ENCODE data around the gene RAP1B. TPM values are rescaled to one million over a fixed set of nuclear protein-coding genes. Genes with fewer than 3 reads are reported as not detected.

Gene RAP1B
- total and polyA plus RNA-seq, 2 of the 4 experiments (the other 2 are of a cell fraction), result 159 to 200 TPM

- H4K5ac ChIP-seq (ENCODE audit: low read depth, low read length), result no peak overlapping the region
- CTCF ChIA-PET, result no interaction called here
- in situ Hi-C loops (cut with MboI; ENCODE audit: low sequenced_read_pairs), result no loop called here
- H3K9ac ChIP-seq (ENCODE audit: low read depth, low read length), result no peak overlapping the region
- no peak overlapping the region for H2BK20ac ChIP-seq (ENCODE audit: low read depth, low read length)
- no peaks in the 10 kb centered on the region for H3K4me1 ChIP-seq (ENCODE audit: control insufficient read depth, insufficient read depth, low read length)
- no peak overlapping the region for H3K4me2 ChIP-seq (ENCODE audit: low read depth, low read length)
- H2AK9ac ChIP-seq (replicated peaks; ENCODE audit: low read depth, low read length, poor library complexity), result no peak overlapping the region
- H4K8ac ChIP-seq (ENCODE audit: low read depth in 2 of 2, low read length in 2 of 2), result no peak overlapping the region
- H2BK120ac ChIP-seq (ENCODE audit: low read depth, low read length), result no peak overlapping the region
- H2AK5ac ChIP-seq (ENCODE audit: low read depth, low read length), result no peak overlapping the region
- 86% methylated on average over 1 of the region's 3 CpGs; no CpG with 5 or more reads in 1 of the 2 experiments for WGBS, 2 experiments (ENCODE audit: extremely low coverage in 2 of 2, insufficient read length in 1 of 2)
- H4K91ac ChIP-seq (ENCODE audit: insufficient read depth, low read depth, low read length), result no peak overlapping the region
- no peak overlapping the region for H3K18ac ChIP-seq (ENCODE audit: low read depth, low read length)
- no peak overlapping the region for H3K27ac ChIP-seq (ENCODE audit: insufficient read depth, low read length)
- H3K9me1 ChIP-seq (ENCODE audit: insufficient read depth, low read length), result no peaks in the 10 kb centered on the region
- no peaks in the 10 kb centered on the region for H3K79me1 ChIP-seq (ENCODE audit: low read depth in 1 of 2, low read length in 2 of 2)
- no peak overlapping the region for H3K4me3 ChIP-seq (ENCODE audit: insufficient read depth, low read depth, low read length)
- no peak for TF ChIP-seq SMC3 (IDR thresholded peaks at IDR 0.05; ENCODE audit: low read depth, low read length)
- TF ChIP-seq MAZ (IDR thresholded peaks at IDR 0.05; ENCODE audit: borderline replicate concordance, low read depth, low read length), result no peak
- no peak for TF ChIP-seq USF2 (IDR thresholded peaks at IDR 0.05; ENCODE audit: low read depth, low read length)
- TF ChIP-seq POLR2A (IDR thresholded peaks at IDR 0.05; ENCODE audit: low read depth, low read length), result no peak
- no peak for TF ChIP-seq CEBPB (IDR thresholded peaks at IDR 0.05; ENCODE audit: low read depth, low read length)
- no peak for TF ChIP-seq CHD1 (IDR thresholded peaks at IDR 0.05; ENCODE audit: low read depth, low read length)
- TF ChIP-seq, protein P1, sequence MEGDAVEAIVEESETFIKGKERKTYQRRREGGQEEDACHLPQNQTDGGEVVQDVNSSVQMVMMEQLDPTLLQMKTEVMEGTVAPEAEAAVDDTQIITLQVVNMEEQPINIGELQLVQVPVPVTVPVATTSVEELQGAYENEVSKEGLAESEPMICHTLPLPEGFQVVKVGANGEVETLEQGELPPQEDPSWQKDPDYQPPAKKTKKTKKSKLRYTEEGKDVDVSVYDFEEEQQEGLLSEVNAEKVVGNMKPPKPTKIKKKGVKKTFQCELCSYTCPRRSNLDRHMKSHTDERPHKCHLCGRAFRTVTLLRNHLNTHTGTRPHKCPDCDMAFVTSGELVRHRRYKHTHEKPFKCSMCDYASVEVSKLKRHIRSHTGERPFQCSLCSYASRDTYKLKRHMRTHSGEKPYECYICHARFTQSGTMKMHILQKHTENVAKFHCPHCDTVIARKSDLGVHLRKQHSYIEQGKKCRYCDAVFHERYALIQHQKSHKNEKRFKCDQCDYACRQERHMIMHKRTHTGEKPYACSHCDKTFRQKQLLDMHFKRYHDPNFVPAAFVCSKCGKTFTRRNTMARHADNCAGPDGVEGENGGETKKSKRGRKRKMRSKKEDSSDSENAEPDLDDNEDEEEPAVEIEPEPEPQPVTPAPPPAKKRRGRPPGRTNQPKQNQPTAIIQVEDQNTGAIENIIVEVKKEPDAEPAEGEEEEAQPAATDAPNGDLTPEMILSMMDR (conservative IDR thresholded peaks at IDR 0.05; ENCODE audit: low read depth, low read length), result no peak
- no peak for TF ChIP-seq NFE2L2 (IDR thresholded peaks at IDR 0.05; ENCODE audit: low read depth, low read length)
- TF ChIP-seq MXI1 (IDR thresholded peaks at IDR 0.05; ENCODE audit: borderline replicate concordance, low read depth, low read length), result no peak
- no peak for TF ChIP-seq BHLHE40 (IDR thresholded peaks at IDR 0.05; ENCODE audit: low read depth, low read length)
- TF ChIP-seq RCOR1 (IDR thresholded peaks at IDR 0.05; ENCODE audit: insufficient replicate concordance, low read length), result no peak
- TF ChIP-seq, protein P2, sequence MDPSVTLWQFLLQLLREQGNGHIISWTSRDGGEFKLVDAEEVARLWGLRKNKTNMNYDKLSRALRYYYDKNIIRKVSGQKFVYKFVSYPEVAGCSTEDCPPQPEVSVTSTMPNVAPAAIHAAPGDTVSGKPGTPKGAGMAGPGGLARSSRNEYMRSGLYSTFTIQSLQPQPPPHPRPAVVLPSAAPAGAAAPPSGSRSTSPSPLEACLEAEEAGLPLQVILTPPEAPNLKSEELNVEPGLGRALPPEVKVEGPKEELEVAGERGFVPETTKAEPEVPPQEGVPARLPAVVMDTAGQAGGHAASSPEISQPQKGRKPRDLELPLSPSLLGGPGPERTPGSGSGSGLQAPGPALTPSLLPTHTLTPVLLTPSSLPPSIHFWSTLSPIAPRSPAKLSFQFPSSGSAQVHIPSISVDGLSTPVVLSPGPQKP (IDR thresholded peaks at IDR 0.05; ENCODE audit: borderline replicate concordance, low read depth, low read length), result no peak
- no peak overlapping the region for H3K4ac ChIP-seq (ENCODE audit: low read depth, low read length)
- no peak for ATAC-seq (ENCODE audit: low read depth)
- intact Hi-C loops (cut with micrococcal nuclease), result no loop called here
- H3K9me3 ChIP-seq (ENCODE audit: control insufficient read depth, insufficient read depth, low read length), result peaks cover 8% of the 10 kb centered on the region
- H2BK15ac ChIP-seq (ENCODE audit: low read depth, low read length), result no peak overlapping the region
- BruUV-seq (replicated peaks), result no TSS peak
- H2AFZ ChIP-seq (replicated peaks; ENCODE audit: low read length, poor library complexity), result no peak overlapping the region
- POLR2A ChIA-PET (ENCODE audit: unreplicated experiment), result interaction anchor here (0.7 kb wide), 1 partner anchor 669 kb away, joined by 17 read pairs; no protein-coding TSS in a partner anchor
- no peaks in the 10 kb centered on the region for H3K36me3 ChIP-seq (ENCODE audit: control insufficient read depth, insufficient read depth, low read length)
- DNase-seq, result no peak
- no peak overlapping the region for H3K14ac ChIP-seq (replicated peaks; ENCODE audit: low read depth, low read length)
- no peaks in the 10 kb centered on the region for H4K20me1 ChIP-seq (ENCODE audit: insufficient read depth, low read length)
- no peak overlapping the region for H2BK5ac ChIP-seq (ENCODE audit: low read depth, low read length, poor library complexity, severe bottlenecking)
- H3K23ac ChIP-seq (ENCODE audit: low read depth, low read length), result no peak overlapping the region
- no peak overlapping the region for H3K56ac ChIP-seq (ENCODE audit: extremely low read depth, insufficient read depth, low read length)
- no peaks in the 10 kb centered on the region for H3K27me3 ChIP-seq (ENCODE audit: control insufficient read depth, insufficient read depth, low read length)
- dilution Hi-C loops (cut with HindIII; ENCODE audit: low sequenced_read_pairs, unreplicated experiment), result no loop called here
These were observed 23.2 kb upstream of the RAP1B start for GRCh38 chr12:68587448-68587873.

Measured in IMR-90 (cell line).